SKM-1 (cell line): ENCODE data around the gene GALNT2.
A peak's percentile ranks its signal among the peaks of the same experiment; 100 is the strongest.

ENCODE experiments used
- DNase-seq: peaks from one replicate; lab custom pipeline; 2025; ENCODE audit not compliant: unreplicated experiment; lab: John Stamatoyannopoulos, UW

GALNT2 gene

GRCh38 chr1:230090194-230090711 is 23.2 kb downstream of the GALNT2 start:
- no peak for DNase-seq

DNA sequence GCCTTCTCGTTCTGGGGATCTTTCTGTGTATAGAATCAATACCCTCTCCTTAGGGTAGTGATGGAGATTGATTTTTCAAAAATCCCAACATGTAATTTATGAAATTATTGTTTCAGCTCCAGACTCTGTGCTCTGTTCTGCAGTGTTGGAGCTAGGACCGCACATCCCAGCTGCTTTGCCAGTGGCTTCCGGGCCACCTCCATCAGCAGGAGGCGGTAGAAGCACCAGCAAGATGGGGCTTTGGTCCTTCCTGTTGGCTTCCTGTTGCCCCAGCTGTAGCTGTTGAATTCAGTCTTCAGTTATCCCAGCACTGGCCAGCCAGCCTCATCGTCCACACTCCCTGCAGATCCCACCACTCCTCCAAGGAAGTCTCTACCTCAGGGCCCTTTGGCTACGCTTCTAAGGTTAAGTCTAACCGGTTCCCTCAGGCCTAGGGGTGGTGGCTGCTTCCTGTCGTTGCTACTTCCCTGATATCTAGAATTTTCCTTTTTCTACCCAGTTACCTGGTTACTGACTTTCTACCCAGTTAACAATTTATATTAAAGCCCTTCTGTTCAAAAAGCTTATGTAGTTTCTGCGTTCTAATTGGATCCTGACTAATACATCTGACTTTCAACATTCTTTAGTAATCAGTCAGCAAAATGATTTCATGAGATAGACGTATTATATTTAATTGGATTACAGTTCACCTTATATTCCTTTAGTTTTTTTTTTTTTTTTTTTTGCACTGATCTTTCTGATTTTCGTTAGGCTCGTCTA is 24.6 kb downstream of the GALNT2 start:
- DNase-seq: no peak

DNA sequence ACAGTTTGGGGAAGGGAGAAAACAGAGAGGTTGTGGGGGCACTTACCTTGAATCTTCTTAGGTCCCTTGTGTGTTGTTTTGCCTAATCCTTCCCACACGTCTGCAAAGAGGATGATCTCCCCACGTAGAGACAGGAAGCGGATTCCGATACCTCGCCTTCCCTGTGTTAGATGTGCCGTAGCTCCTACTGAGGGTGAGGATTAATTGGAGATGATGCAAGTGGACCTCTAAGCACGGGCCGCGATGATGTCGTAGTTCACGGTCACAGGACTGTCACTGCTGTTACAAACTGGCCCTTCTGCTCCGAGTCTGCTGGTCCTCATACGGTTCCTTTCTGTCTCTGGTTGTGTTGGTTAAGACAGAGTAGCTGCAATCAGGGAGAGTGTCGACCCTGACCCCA is 27.7 kb downstream of the GALNT2 start:
- no peak for DNase-seq

DNA sequence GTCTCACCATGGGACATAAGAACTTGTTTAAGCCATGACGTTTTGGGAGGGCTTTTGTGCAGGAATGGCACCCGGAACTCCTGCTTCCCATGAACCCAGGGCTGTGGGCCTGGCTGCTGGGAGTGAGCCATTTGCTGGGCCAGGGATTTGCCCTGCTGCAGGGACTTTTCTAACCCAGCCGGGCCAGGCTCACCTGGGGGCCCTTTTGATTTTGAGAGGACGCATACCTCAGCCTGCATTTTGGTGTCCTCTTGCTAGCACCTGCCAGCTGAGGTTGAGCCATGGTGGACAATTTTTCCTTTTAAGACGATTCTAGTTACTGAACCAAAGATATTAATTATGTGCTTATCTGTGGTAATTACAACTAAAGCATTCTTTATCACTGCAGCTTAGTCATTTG is 28.9 kb downstream of the GALNT2 start:
- no peak for DNase-seq

GRCh38 chr1:230097370-230097769 is 30.3 kb downstream of the GALNT2 start:
- no peak for DNase-seq

DNA sequence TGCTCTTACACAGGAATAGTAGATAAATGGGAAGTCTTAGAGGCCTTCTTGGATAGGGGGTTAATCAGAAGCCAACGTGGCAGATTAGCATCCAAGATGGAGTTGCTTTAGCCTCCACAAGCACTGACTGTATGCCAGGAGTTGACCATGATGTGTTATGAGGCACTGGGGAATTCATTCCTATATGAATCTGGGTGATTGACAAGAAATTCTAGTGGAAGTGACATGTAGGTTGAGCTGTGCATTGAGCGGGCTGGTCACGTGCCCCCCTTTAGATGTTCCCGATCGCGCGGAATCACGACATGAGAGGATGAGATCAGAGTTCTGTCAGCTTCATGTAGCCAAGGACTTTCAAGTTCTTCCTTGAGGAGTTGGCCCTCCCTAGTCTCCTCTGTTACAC is 31.7 kb downstream of the GALNT2 start:
- no peak for DNase-seq

- DNase-seq: no peak
Measured at GRCh38 chr1:230099465-230099864, 32.4 kb downstream of the GALNT2 start.

DNA sequence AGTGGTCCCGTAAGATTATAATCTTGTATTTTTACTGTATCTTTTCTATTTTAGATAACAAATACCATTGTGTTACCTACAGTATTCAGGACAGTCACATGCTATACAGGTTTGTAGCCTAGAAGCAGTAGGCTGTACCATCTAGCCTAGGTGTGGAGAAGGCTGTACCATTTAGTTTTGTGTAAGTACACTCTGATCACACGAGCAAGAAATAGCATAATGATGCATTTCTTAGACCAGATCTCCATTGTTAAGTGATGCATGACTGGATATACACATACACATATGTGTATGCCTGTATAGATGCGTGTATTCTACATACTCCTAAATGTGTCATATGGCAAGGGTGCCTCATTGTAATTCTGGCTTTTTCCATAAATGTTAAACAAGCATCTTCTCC is 33.9 kb downstream of the GALNT2 start:
- DNase-seq: no peak

DNA sequence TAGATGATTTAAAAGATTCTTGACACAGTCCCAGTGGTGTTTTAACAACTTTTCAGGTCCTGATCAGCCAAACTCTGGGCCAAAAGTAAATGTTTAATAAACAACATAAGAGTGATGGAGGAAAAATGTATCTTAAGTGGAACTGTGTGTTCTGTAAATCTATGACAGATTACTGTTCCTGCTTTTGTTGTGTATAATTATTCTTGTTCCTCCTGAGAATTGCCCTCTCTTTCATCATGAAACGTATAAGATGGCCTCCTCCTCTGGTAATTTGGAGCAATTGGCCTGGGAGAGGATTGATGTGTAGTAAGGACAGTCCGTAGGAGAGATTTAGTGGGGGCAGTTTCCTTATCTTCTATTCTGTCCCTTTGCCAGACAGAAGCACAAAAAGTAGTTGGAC is 34.5 kb downstream of the GALNT2 start:
- DNase-seq: no peak

GRCh38 chr1:230102046-230102445 is 35.0 kb downstream of the GALNT2 start:
- DNase-seq: no peak

GRCh38 chr1:230102472-230102871 is 35.4 kb downstream of the GALNT2 start:
- DNase-seq: no peak

- DNase-seq: no peak
Measured at GRCh38 chr1:230103306-230104173, 36.5 kb downstream of the GALNT2 start.

DNA sequence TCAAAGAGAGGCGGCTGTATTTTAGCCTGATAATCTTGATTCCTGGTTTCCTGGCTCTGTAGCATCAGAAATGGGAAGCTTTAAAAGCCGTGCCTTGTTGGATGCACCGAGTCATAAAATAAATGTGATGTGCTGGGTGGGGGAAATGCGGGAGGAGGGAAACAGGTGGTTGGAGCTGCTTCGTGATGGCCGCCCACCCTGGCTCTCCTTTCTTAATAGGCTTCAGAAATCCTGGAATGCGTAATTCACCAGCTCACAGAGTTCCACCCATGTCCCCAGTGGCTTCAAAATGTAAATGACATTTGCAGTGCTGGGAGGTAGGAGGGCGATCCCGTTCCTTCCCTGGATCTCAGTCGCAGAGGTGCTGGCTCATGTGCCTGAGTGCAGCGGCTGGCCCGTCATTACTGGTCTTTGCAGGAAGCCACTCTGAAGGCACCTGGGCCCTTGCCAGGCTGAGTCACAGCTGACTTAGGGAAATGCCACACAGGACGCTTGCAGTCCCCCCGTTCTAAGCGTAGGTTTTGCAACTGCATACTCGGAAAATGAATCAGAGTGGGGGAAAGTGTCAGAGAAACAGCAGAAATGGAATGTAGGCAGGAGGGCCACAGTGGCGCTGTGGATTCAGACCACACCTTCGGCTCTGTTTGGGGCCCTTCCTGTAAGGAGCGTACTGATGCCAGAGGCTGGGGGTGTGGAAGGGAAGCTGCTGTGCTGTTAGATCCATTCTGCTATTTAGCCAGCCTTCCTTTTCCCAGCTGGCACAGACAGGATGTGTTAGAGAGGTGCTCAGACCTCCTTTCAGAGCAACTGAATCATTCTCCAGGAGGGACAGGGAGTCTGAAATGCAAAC is 37.6 kb downstream of the GALNT2 start:
- peak; percentile 53 for DNase-seq

GRCh38 chr1:230105245-230105753 is 38.3 kb downstream of the GALNT2 start:
- DNase-seq: no peak

DNA sequence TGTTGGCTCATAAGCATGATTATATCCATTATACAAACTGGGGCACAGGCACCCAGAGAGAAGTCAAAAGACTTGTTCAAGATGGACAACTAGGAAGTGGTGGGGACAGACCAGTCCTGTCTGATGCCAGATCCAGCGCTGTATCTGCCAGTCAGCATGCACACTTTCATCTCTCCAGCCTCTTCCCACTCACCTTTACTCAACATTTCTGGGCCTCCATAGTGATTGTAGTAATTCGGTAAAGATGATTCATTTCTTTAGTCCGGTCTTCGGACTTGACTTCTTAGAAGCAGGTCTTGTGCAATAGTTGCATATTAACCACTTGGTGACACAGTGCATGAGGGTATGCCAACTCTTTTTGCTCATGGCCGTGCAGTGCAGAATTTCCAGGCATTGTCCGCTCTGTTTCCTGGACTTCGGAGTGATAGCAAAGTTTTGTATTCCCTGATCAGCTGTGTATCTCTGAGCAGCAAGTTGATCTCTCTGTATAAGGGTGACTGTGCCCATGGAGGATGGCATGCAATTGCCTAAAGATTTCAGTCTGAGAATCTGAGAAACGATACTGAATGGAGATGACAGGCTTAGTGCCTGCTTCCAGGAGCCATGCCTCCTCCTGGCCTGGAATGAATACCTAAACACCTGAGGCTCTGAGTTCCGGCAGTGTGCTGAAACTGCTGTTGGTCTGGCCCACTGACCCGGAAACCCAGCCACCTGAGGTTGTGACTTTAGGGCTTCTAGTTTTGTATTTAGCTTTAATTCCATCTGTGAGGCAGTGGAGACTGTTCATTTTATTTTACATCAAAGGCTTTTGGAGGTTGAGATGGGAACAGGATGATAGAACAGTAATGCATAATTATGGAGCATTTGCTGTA is 39.0 kb downstream of the GALNT2 start:
- DNase-seq: peak; percentile 42

GRCh38 chr1:230107941-230108340 is 40.9 kb downstream of the GALNT2 start:
- no peak for DNase-seq

DNA sequence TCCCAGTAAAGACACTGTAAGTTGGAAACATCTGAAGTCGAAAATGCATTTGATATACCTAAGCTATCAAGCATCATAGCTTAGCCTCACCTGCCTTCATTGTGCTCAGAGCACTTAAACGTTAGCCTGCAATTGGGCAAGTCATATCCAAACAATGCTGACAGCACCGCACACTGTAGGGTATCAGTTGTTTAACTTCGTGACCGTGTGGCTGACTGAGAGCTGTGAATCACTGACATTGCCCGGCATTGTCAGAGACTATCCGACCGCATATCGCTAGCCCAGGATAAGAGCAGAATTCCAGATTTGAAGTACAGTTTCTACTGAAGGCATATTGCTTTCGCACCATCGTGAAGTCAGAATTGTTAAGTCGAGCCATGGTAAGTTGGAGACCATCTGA is 41.5 kb downstream of the GALNT2 start:
- DNase-seq: no peak

GRCh38 chr1:230109066-230109465 is 42.0 kb downstream of the GALNT2 start:
- DNase-seq: no peak

DNA sequence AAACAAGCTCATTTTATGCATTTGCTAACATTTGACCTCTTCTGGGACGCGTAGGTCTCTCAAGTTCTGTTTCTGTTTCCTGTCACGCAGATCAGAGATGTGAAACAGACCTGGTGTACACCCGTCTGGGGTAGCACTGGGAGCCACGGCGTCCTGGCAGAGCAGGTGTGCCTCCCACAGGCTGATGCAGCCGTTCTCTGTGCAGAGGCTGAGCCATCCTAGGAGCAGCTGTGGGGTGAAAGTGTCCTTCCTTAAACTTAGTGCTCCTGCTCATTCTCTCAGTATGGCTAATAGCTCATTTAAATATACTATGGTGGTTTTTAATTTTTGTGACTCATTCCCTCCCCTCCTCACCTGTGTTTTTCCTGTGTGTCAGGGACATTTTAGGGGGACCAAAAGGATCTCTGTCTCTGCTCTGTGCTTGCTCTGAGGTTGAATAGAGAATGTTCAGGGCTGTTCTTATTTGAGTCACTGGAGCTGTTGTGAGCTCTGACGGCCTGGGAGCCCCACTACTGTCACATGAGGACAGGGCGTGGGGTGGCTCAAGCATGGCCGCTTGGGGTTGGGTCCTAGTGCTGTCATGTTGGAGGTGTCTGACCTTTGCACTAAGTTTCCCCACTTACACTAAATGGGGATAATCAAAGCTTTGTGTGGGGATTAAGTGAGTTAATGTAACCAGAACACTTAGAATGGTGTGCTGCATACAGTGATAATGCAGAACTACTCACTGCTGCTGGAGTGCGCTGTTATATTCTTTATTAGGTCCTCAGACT is 43.0 kb downstream of the GALNT2 start:
- no peak for DNase-seq
